Endothelial cell of umbilical vein (primary cell): ENCODE results near the gene FLVCR2.

Experiments used
- EZH2 ChIP-seq: IDR thresholded peaks from 2 replicates; pipeline ENCODE4 v1.6.1; 2012; ENCODE audit warnings: borderline replicate concordance, low read depth, mild to moderate bottlenecking, moderate library complexity, low read length, inconsistent platforms; ENCODE audit not compliant: severe bottlenecking
- FOS ChIP-seq: IDR thresholded peaks from 2 replicates; pipeline ENCODE4 v1.6.1; 2011; ENCODE audit warnings: mild to moderate bottlenecking, low read length, moderate library complexity, borderline replicate concordance; ENCODE audit not compliant: insufficient read depth
- GATA2 ChIP-seq: IDR thresholded peaks from 2 replicates; pipeline ENCODE4 v1.7.0; 2011; ENCODE audit warnings: low read depth, mild to moderate bottlenecking, moderate library complexity, mixed read lengths, low read length; ENCODE audit not compliant: insufficient read length, insufficient read depth
- JUN ChIP-seq: IDR thresholded peaks from 2 replicates; pipeline ENCODE4 v1.6.1; 2011; ENCODE audit warnings: borderline replicate concordance, low read depth; ENCODE audit not compliant: insufficient read length, insufficient read depth
- MYC ChIP-seq: IDR thresholded peaks from one replicate; pipeline ENCODE4 v1.6.1; 2011; ENCODE audit warnings: mild to moderate bottlenecking, low read depth, low read length
- POLR2A ChIP-seq: IDR thresholded peaks from 2 replicates; pipeline ENCODE4 v1.6.1; 2012; ENCODE audit warnings: low read depth, mild to moderate bottlenecking, control low read depth, low read length
- POLR2AphosphoS5 ChIP-seq: IDR thresholded peaks from 2 replicates; pipeline ENCODE4 v1.6.1; 2012; ENCODE audit warnings: low read depth, mild to moderate bottlenecking, control low read depth, low read length, moderate library complexity; ENCODE audit not compliant: insufficient read depth
- TF ChIP-seq, protein P1 (sequence below), 2 donors: IDR thresholded peaks; 1 replicate in 1 of 2; 2 replicates in 1 of 2; pipeline ENCODE4 v1.5.1; 2011; ENCODE audit warnings: low read length in 2 of 2, mild to moderate bottlenecking in 2 of 2, moderate library complexity in 2 of 2, control low read depth in 1 of 2, inconsistent platforms in 1 of 2, low read depth in 1 of 2; ENCODE audit not compliant: insufficient read depth in 1 of 2; ENCODE audit errors: extremely low read depth in 1 of 2
- TF ChIP-seq, protein P2 (sequence below): IDR thresholded peaks from 2 replicates; pipeline ENCODE4 v1.6.1; 2011; ENCODE audit not compliant: insufficient read depth, insufficient read length

- TF ChIP-seq, protein P1, sequence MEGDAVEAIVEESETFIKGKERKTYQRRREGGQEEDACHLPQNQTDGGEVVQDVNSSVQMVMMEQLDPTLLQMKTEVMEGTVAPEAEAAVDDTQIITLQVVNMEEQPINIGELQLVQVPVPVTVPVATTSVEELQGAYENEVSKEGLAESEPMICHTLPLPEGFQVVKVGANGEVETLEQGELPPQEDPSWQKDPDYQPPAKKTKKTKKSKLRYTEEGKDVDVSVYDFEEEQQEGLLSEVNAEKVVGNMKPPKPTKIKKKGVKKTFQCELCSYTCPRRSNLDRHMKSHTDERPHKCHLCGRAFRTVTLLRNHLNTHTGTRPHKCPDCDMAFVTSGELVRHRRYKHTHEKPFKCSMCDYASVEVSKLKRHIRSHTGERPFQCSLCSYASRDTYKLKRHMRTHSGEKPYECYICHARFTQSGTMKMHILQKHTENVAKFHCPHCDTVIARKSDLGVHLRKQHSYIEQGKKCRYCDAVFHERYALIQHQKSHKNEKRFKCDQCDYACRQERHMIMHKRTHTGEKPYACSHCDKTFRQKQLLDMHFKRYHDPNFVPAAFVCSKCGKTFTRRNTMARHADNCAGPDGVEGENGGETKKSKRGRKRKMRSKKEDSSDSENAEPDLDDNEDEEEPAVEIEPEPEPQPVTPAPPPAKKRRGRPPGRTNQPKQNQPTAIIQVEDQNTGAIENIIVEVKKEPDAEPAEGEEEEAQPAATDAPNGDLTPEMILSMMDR (IDR thresholded peaks at IDR 0.05; ENCODE audit: extremely low read depth in 1 of 2, insufficient read depth in 1 of 2, low read depth in 1 of 2, low read length in 2 of 2), result no peak
- no peak for TF ChIP-seq EZH2
- peak; percentile 34 for TF ChIP-seq POLR2A
- TF ChIP-seq POLR2AphosphoS5, result peak; percentile 65
- TF ChIP-seq, protein P2, sequence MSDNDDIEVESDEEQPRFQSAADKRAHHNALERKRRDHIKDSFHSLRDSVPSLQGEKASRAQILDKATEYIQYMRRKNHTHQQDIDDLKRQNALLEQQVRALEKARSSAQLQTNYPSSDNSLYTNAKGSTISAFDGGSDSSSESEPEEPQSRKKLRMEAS, result no peak
- no peak for TF ChIP-seq MYC
- TF ChIP-seq JUN, result peak; percentile 22
- TF ChIP-seq GATA2, result peak; percentile 58
- peak; percentile 71 for TF ChIP-seq FOS
Measured at GRCh38 chr14:75662966-75663365, 84.5 kb downstream of the FLVCR2 start.
